Chondrocyte (in vitro differentiated cells): ENCODE measurements around the gene PHF19. TPM values are rescaled to one million over a fixed set of nuclear protein-coding genes. Genes with fewer than 3 reads are reported as not detected.

ENCODE experiments used
- DNase-seq: peaks from one replicate; pipeline ENCODE4 v3.0.0; 2021; ENCODE audit warnings: mixed read lengths, low spot score
- H3K27ac Mint-ChIP-seq: one replicate; pipeline ENCODE4 v1.8.0; 2021; ENCODE audit warnings: mild to moderate bottlenecking, moderate library complexity, mixed read lengths; ENCODE audit not compliant: unreplicated experiment
- H3K27me3 Mint-ChIP-seq: 2 replicates; pipeline ENCODE4 v1.8.0; 2021; ENCODE audit warnings: low read depth, mixed read lengths
- H3K36me3 Mint-ChIP-seq: 2 replicates; pipeline ENCODE4 v1.8.0; 2021; ENCODE audit warnings: low read depth, mixed read lengths
- H3K4me1 Mint-ChIP-seq: 2 replicates; pipeline ENCODE4 v1.8.0; 2021; ENCODE audit warnings: low read depth, mild to moderate bottlenecking, mixed read lengths
- H3K4me3 Mint-ChIP-seq: one replicate; pipeline ENCODE4 v1.8.0; 2021; ENCODE audit warnings: mild to moderate bottlenecking, moderate library complexity, mixed read lengths; ENCODE audit not compliant: unreplicated experiment
- H3K9me3 Mint-ChIP-seq: 2 replicates; pipeline ENCODE4 v1.8.0; 2021; ENCODE audit warnings: low read depth, mixed read lengths
- total RNA-seq: library from RNA; stranded (reverse); gene quantifications from 3 replicates; pipeline ENCODE4 v1.2.1, GENCODE V29; 2021
- TF ChIP-seq, protein P1 (sequence below): fragments of 200-600 bp; sonication (generic); IDR thresholded peaks from 2 replicates; pipeline ENCODE4 v1.5.0; 2021; ENCODE audit warnings: antibody characterized with exemption, mild to moderate bottlenecking, moderate library complexity

PHF19 gene
- total RNA-seq, 1 donor from 2014 or later, result 77.8 TPM

GRCh38 chr9:120923620-120924328 is 46.8 kb upstream of the PHF19 start:
- Mint-ChIP-seq H3K27ac (peak overlapping the region; percentile 97), H3K4me3 (no peak overlapping the region), H3K36me3 (no peaks in the 10 kb centered on the region), H3K4me1 (peaks cover 94% of the 10 kb centered on the region), H3K27me3 (no peaks in the 10 kb centered on the region), H3K9me3 (no peaks in the 10 kb centered on the region)
- DNase-seq, result peak; percentile 21
- TF ChIP-seq, protein P1, sequence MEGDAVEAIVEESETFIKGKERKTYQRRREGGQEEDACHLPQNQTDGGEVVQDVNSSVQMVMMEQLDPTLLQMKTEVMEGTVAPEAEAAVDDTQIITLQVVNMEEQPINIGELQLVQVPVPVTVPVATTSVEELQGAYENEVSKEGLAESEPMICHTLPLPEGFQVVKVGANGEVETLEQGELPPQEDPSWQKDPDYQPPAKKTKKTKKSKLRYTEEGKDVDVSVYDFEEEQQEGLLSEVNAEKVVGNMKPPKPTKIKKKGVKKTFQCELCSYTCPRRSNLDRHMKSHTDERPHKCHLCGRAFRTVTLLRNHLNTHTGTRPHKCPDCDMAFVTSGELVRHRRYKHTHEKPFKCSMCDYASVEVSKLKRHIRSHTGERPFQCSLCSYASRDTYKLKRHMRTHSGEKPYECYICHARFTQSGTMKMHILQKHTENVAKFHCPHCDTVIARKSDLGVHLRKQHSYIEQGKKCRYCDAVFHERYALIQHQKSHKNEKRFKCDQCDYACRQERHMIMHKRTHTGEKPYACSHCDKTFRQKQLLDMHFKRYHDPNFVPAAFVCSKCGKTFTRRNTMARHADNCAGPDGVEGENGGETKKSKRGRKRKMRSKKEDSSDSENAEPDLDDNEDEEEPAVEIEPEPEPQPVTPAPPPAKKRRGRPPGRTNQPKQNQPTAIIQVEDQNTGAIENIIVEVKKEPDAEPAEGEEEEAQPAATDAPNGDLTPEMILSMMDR, result no peak

DNA sequence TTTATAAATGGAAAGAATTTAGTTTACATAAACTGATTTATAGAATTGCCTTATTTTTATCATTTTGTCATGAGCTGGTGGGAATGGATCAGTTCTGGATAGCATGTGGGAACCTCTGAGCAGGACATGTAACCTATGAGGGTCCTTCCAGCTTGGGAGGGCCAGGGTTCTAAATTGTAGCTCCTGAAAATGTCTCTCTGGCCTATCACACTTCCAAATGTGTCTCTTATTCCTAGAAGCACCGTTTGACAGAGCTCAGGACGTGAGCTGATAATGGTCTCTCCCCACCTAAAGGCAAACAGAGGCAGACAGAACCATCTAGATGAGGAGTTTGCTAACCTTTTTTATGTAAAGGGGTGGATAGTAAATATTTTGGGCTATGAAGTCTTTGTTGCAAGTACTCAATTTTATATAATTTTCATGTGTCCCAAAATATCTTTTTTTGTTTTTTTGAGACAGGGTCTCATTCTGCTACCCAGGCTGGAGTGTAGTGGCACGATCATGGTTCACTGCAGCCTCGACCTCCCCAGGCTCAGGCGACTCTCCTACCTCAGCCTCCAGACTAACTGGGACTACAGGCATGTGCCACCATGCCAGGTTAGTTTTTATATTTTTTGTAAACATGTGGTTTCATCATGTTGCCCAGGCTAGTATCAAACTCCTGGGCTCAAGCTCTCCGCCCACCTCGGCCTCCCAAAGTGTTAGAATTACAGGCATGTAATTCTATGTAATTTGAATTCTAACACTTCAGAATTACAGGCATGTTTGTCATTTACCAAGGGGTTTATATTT is 45.6 kb upstream of the PHF19 start:
- no peaks in the 10 kb centered on the region for H3K9me3 Mint-ChIP-seq
- H3K4me1 Mint-ChIP-seq, result peaks cover 94% of the 10 kb centered on the region
- H3K27me3 Mint-ChIP-seq, result no peaks in the 10 kb centered on the region
- TF ChIP-seq, protein P1, result no peak
- H3K36me3 Mint-ChIP-seq, result no peaks in the 10 kb centered on the region
- H3K27ac Mint-ChIP-seq, result peak overlapping the region; percentile 97
- DNase-seq, result no peak
- no peak overlapping the region for H3K4me3 Mint-ChIP-seq

DNA sequence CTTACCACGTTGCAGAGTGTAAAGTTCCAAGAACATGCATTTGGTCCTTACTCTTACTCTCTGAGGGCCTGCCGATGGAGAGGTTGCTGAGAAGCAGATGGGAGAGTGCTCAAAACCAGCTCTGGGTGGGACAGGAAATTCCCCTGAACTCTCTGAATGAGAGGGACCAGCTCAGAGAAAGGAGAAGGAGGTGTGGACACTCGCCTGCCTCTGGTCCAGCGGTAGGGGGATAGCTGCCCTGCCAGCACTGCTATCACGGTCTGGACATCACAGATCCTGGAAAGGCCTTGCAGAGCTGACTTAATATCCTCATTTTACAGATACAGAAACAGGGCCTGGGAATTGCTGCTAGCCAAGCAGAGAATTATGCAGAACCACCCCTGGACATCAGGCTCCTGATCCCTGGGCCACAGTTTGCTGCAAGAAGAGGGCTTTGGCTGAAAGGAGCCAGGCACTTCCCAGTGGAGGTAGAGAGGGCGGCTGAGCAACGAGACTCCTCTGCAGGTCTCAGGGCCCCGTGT is 44.7 kb upstream of the PHF19 start:
- H3K27me3 Mint-ChIP-seq, result no peaks in the 10 kb centered on the region
- no peak overlapping the region for H3K4me3 Mint-ChIP-seq
- no peak for DNase-seq
- H3K9me3 Mint-ChIP-seq, result peaks cover 4% of the 10 kb centered on the region
- peaks cover 96% of the 10 kb centered on the region for H3K4me1 Mint-ChIP-seq
- peak overlapping the region; percentile 97 for H3K27ac Mint-ChIP-seq
- peaks cover 4% of the 10 kb centered on the region for H3K36me3 Mint-ChIP-seq
- TF ChIP-seq, protein P1, result peak; percentile 37

GRCh38 chr9:120920806-120921178 is 43.8 kb upstream of the PHF19 start:
- TF ChIP-seq, protein P1, result no peak
- DNase-seq, result no peak
- H3K36me3 Mint-ChIP-seq, result peaks cover 5% of the 10 kb centered on the region
- no peaks in the 10 kb centered on the region for H3K27me3 Mint-ChIP-seq
- H3K4me1 Mint-ChIP-seq, result peaks cover 96% of the 10 kb centered on the region
- H3K9me3 Mint-ChIP-seq, result peaks cover 5% of the 10 kb centered on the region
- H3K27ac Mint-ChIP-seq, result peak overlapping the region; percentile 97
- H3K4me3 Mint-ChIP-seq, result no peak overlapping the region
